DOHH2 (cell line): ENCODE data around the gene XPC.

Experiments used
- H3F3A ChIP-seq: fragments of 200-600 bp; sonication (generic), shearing (Covaris generic); 2 replicates; pipeline ENCODE4 v1.6.0; 2016; ENCODE audit warnings: antibody characterized with exemption, mild to moderate bottlenecking; ENCODE audit not compliant: control insufficient read depth, insufficient read depth
- H3K27ac ChIP-seq: fragments of 200-600 bp; sonication (generic); 2 replicates; pipeline ENCODE4 v1.5.1; 2014; ENCODE audit warnings: low read depth, mild to moderate bottlenecking, low read length, moderate library complexity
- H3K27me3 ChIP-seq: fragments of 200-600 bp; sonication (generic); 2 replicates; pipeline ENCODE4 v1.6.1; 2014; ENCODE audit warnings: mild to moderate bottlenecking, low read length, mixed read lengths; ENCODE audit not compliant: control insufficient read depth
- H3K36me3 ChIP-seq: fragments of 200-600 bp; sonication (generic); 2 replicates; pipeline ENCODE4 v1.6.1; 2014; ENCODE audit warnings: mild to moderate bottlenecking, low read length, moderate library complexity, mixed read lengths; ENCODE audit not compliant: control insufficient read depth
- H3K4me1 ChIP-seq: fragments of 200-600 bp; sonication (generic); 2 replicates; pipeline ENCODE4 v1.6.1; 2014; ENCODE audit warnings: mild to moderate bottlenecking, low read length, mixed read lengths; ENCODE audit not compliant: control insufficient read depth
- H3K4me2 ChIP-seq: fragments of 200-600 bp; sonication (generic); 2 replicates; pipeline ENCODE4 v1.6.0; 2014; ENCODE audit warnings: mild to moderate bottlenecking, low read length, moderate library complexity
- H3K4me3 ChIP-seq: fragments of 200-600 bp; sonication (generic); 2 replicates; pipeline ENCODE4 v1.5.1; 2014; ENCODE audit warnings: mild to moderate bottlenecking, low read length, mixed read lengths
- H3K79me2 ChIP-seq: fragments of 200-600 bp; sonication (generic); 2 replicates; pipeline ENCODE4 v1.6.1; 2014; ENCODE audit warnings: mild to moderate bottlenecking, low read length, mixed read lengths; ENCODE audit not compliant: control insufficient read depth
- H3K9me2 ChIP-seq: fragments of 200-600 bp; sonication (generic); replicated peaks from 2 replicates; pipeline ENCODE4 v1.6.1; 2014; ENCODE audit warnings: mild to moderate bottlenecking, low read length, mixed read lengths; ENCODE audit not compliant: control insufficient read depth
- H3K9me3 ChIP-seq: fragments of 200-600 bp; sonication (generic); 2 replicates; pipeline ENCODE4 v1.6.1; 2014; ENCODE audit warnings: antibody characterized with exemption, low read length, mixed read lengths; ENCODE audit not compliant: control insufficient read depth, insufficient read depth
- H4K20me1 ChIP-seq: fragments of 200-600 bp; sonication (generic); 2 replicates; pipeline ENCODE4 v1.6.0; 2014; ENCODE audit warnings: low read depth, mild to moderate bottlenecking, antibody characterized with exemption, low read length, moderate library complexity; ENCODE audit not compliant: control insufficient read depth, insufficient read depth
- CTCF ChIP-seq: fragments of 200-600 bp; sonication (generic); IDR thresholded peaks from one replicate; pipeline ENCODE4 v1.5.1; 2014; ENCODE audit warnings: antibody characterized with exemption, mild to moderate bottlenecking, low read depth, low read length; ENCODE audit not compliant: poor library complexity, severe bottlenecking
- EZH2phosphoT487 ChIP-seq: fragments of 200-600 bp; sonication (generic); IDR thresholded peaks from 2 replicates; pipeline ENCODE4 v1.6.1; 2017; ENCODE audit warnings: borderline replicate concordance, mild to moderate bottlenecking, antibody characterized with exemption, low read length, moderate library complexity, mixed read lengths

XPC gene

GRCh38 chr3:14183015-14183577, 4.7 kb upstream of the XPC start:
- peaks cover 65% of the 10 kb centered on the region for H3K36me3 ChIP-seq
- H3K4me2 ChIP-seq = peak overlapping the region; percentile 24; the same call in 1 of the 2 replicates
- no peak overlapping the region for H3K4me3 ChIP-seq

DNA sequence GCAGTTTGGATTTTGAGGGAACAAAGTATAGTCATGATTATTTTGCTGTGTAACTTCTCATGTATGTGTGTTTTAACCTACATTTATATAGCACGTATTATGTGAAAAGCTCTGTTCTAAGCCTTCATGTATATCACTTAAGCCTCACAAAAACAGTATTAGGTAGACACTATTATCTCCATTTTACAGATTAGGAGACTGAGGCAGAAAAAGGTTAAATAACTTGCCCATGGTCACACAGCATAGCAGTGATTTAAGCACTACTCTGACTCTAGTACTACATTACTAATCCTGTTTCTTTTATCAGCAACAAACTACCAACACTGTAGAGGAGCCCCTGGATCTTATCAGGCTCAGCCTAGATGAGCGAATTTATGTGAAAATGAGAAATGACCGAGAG, 2.9 kb upstream of the XPC start:
- Histone ChIP-seq H3K4me1 (peaks cover 37% of the 10 kb centered on the region), H3K9me2 (no peaks in the 10 kb centered on the region), H3K36me3 (peaks cover 48% of the 10 kb centered on the region), H3K79me2 (peaks cover 83% of the 10 kb centered on the region), H4K20me1 (peaks cover 4% of the 10 kb centered on the region; the same call in 1 of the 2 replicates), H3F3A (peaks cover 3% of the 10 kb centered on the region; the same call in 1 of the 2 replicates), H3K4me2 (no peak overlapping the region), H3K9me3 (no peaks in the 10 kb centered on the region), H3K4me3 (no peak overlapping the region), H3K27ac (no peak overlapping the region), H3K27me3 (no peaks in the 10 kb centered on the region)
- TF ChIP-seq EZH2phosphoT487 (no peak), CTCF (no peak)

More at GRCh38 chr3:14183015-14183577, 4.7 kb upstream of the XPC start:
- Histone ChIP-seq H3K9me3 (no peaks in the 10 kb centered on the region), H3F3A (0 out of 2 replicates have a peak, but pooled peaks cover 3% of the 10 kb centered on the region), H4K20me1 (peaks cover 4% of the 10 kb centered on the region; the same call in 1 of the 2 replicates), H3K79me2 (peaks cover 81% of the 10 kb centered on the region), H3K4me1 (peaks cover 22% of the 10 kb centered on the region), H3K27me3 (no peaks in the 10 kb centered on the region), H3K27ac (no peak overlapping the region), H3K9me2 (no peaks in the 10 kb centered on the region)
- no peak for TF ChIP-seq EZH2phosphoT487
- no peak for TF ChIP-seq CTCF

GRCh38 chr3:14179795-14180194, 1.4 kb upstream of the XPC start:
- peaks cover 52% of the 10 kb centered on the region for H3K4me1 ChIP-seq

More at GRCh38 chr3:14179795-14180194, 1.4 kb upstream of the XPC start:
- H3K4me3 ChIP-seq = peak overlapping the region; percentile 98
- no peaks in the 10 kb centered on the region for H3K9me2 ChIP-seq
- peaks cover 91% of the 10 kb centered on the region for H3K79me2 ChIP-seq
- H3F3A ChIP-seq = peaks cover 13% of the 10 kb centered on the region
- H4K20me1 ChIP-seq = peaks cover 14% of the 10 kb centered on the region; the same call in 1 of the 2 replicates
- no peak for TF ChIP-seq EZH2phosphoT487
- no peak for TF ChIP-seq CTCF
- peak overlapping the region; percentile 73 for H3K4me2 ChIP-seq
- H3K27ac ChIP-seq = no peak overlapping the region
- no peaks in the 10 kb centered on the region for H3K27me3 ChIP-seq
- peaks cover 34% of the 10 kb centered on the region for H3K36me3 ChIP-seq
- no peaks in the 10 kb centered on the region for H3K9me3 ChIP-seq
